DMS53 treated with DMSO at 0.1 percent for 48 hours (cell line): ENCODE measurements around the gene PSMB10.

Experiments used
- DNase-seq: peaks from one replicate; lab custom pipeline; 2025; ENCODE audit not compliant: unreplicated experiment; lab: John Stamatoyannopoulos, UW

PSMB10 gene

GRCh38 chr16:67963662-67964321 lies 27.1 kb upstream of the PSMB10 start:
- DNase-seq: no peak

DNA sequence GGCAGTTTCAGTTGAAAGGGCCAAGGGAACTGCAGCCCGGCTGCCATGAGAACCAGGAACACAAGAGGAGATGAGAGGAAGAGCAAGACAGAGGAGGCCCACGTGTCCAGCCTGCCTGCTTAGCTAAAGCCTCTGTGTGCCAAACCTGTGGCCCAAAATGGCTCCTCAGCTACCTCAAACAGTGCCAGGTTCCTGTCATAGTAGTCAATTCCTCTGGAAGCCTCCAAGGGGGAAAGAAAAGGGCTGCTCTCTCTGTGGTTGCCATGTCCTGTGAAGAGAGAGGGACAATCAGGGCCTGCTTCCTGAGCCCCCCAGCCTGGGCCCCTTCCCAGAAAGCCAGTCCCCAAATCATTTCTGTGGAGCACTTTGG lies 26.6 kb upstream of the PSMB10 start:
- DNase-seq: no peak

- no peak for DNase-seq
These were observed 25.5 kb upstream of the PSMB10 start for GRCh38 chr16:67962135-67962534.

DNA sequence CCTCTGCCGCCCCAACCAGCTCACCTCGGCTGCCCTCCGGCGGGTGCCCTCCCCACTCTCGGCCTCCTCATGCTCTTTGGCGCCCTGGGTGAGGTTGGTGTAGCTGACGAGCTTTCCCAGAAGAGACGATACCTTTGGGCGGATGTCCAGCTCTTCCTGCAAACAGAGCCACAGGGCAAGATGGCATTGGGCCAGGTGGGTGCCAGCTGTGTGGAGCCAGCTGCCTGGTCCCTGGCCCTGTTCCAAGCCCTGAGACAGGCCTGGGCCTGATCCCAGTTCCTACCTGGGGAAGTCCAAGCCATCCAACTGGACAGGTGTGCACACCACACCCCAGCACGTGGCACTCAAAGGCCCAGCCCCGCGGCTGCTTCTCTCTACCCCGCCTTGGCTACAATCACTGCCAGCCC lies 24.9 kb upstream of the PSMB10 start:
- peak; percentile 84 for DNase-seq

GRCh38 chr16:67959536-67960329 lies 23.1 kb upstream of the PSMB10 start:
- no peak for DNase-seq

GRCh38 chr16:67957622-67958021 lies 21.0 kb upstream of the PSMB10 start:
- no peak for DNase-seq

DNA sequence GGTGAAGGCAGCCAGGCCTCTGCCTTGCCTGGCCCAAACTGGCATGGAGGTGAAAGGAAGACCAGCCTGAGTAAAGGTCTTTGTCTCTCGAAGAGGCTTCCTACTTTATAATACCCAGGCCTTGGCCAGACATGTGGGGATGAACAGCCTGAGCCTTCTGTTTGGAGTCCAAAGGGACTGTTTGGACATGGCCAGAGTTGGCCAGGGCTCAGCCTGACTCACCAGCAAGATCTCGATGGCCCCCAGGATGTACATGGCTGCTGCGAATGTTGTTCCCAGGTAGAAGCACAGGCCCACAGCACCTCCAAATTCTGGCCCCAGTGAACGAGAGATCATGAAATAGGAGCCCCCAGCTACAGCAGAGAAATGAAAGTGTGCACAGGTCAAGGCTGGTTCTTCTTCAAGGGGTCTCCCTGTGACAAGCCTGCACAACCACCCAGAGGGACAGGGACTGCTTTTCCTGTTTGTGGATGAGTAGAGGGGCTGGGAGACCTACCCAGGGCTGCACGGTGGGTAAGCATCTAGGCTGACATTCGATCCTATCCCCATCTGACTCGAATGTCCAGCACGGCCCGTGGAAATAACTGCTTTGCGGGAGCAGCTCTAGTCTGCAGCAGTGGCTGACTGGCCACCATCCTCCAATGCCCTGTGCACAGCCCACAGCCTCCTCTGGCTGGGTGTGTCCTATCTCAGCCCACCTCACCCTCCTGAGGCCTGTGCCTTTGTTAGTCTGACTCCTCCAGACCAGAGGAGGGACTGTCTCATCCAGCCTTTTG lies 18.0 kb upstream of the PSMB10 start:
- DNase-seq: no peak

- no peak for DNase-seq
These were observed 17.2 kb upstream of the PSMB10 start for GRCh38 chr16:67953641-67954375.

DNA sequence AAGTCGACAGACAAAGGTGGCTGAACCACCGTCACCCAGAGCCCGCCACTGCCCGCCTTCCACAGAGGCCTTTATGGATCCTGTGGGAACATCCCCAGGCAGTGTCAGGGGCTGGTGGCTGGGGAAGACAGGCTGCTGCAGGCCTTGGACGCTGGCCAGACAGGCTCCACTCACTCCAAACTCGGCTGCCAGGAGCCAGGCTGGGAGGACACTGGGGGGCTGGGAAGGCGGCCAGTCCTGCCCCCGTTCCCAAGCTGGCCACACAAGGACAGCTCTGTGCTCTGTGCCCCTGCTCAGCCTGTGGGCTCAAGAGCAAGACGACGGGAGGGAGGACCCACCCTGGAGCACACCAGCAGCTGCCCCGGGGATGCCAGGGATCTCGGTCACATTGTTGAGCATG lies 14.8 kb upstream of the PSMB10 start:
- no peak for DNase-seq

DNA sequence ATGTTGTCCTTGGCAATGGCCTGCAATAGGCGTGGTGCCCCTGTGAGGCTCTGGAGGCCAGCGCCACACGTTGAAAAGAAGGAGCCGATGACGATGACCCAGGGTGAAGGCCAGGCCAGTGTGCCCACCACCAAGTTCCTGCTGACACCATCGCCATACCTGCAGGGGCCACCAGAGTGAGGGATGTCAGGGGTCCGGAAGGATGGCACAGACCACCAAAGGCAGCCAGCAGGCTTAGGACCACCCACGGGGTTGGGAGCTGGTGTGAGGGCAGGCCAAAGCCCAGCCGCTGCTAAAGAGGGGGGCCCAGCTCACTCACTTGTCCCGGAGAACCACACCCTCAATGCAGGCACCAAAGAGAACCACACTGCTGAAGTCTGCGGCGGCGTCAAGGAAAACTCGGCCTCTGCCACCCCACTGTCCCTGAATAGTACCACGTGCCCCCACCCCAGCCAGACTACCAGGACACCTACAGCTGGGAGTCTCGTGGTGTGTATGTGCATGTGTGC lies 13.7 kb upstream of the PSMB10 start:
- no peak for DNase-seq

GRCh38 chr16:67949645-67950044 lies 13.0 kb upstream of the PSMB10 start:
- DNase-seq: no peak

- no peak for DNase-seq
These were observed 11.4 kb upstream of the PSMB10 start for GRCh38 chr16:67948015-67948414.

GRCh38 chr16:67946966-67947558 lies 10.4 kb upstream of the PSMB10 start:
- DNase-seq: no peak

GRCh38 chr16:67946128-67946569 lies 9.5 kb upstream of the PSMB10 start:
- no peak for DNase-seq

DNA sequence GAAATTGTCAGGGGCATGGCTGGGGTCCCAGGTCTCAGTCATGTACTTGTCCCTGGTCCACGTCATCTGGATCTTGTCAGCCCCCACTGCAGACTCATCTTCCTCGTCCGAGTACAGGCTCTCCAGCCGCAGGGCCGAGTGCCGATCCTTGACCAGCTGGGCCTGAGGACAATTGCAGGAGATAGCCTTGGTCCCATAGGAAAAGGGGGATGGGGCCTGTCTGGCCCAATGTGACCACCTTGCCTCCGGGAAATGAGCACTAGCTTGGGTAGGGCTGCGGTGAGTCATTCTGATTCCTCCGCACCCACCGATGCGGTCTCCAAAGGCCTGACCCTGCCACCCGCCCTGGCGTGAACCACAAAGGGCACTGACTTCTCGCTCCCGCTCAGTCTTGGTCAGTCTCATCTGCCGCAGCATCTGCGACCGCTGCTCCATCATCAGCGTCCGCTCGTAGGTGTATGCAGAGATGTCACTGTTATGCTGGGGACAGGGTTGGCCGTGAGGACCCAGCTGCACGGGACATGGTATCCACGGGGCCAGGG lies 8.8 kb upstream of the PSMB10 start:
- DNase-seq: no peak

DNA sequence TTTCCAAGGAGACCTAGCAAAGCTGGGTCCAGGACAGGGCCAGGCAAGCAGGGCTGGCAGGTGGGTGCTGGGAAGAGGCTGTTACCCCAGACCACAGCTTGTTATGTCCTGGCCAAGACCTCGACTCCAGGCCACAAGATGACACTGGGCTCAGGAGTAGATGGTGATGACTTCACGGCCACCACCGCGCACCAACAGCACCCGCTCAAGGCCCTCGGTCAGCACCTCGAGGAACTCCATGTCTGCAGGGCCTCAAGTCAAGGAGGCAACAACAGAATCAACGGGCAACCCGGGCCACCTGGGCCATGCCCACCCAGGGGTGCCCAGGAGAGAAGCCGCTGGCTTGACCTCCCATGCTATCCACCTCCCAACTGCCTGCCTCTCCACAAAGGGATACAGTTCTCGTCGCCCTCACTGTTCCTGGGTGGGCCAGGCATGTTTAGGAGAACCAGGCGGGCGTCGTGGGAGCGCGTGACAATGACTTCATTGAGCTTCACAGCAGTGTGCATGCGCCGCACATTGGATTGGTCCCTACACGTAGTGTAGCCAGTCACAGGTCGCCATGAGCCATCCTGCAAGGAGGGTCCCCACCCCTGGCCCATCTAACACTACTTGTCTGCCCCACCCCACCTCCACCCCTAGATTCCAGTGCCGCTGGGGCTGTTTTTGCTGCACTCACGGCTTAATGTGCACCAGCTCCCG lies 8.2 kb upstream of the PSMB10 start:
- DNase-seq: no peak

DNA sequence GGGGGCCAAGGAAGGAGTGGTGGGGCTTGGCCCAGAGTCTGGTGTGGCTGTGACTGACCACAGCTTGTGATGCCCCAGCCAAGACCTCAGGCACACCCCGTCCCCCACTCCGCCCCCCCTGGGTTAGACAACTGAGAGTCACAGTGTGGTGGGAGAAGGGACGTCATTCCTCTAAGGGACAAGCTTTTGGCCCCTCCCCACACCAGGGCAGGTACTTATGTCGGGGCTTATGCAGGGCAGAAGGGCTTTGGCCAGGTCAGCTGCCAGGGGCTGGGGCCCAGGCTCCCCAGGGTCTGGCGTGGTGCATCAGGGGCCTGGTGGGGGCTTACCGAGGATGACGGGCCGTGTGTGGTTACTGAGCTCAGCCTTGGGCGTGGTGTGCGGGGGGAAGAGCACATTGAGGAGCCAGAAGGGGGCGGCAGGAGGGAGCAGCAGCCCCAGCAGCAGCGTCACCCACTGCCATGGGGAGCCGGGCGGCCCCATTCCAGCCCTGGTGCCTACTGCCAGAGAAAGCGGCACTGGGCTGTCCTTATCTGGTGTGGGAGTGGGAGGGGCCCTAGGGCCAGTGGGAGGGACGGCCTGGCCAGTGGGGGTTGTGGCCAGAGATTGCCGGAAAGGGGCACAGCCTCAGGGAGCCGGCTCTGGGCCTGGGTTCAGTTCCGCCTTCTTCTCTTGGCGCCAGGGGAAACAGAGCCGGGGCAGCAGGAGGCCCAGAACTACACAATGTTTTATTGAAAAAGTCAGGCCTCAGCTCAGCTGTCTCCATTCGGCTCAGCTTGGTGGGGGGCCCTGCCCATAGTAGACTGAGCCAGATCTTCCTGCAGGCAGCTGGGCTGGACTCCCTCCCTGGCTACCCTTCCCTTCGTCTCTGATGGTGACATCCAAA lies 7.2 kb upstream of the PSMB10 start, which contains the start of gene LCAT:
Gene LCAT (minus strand): TSS at position 502 of the 886 bp plus-strand sequence. CDS start 19 bp downstream, at position 483.
- DNase-seq: no peak

GRCh38 chr16:67943256-67943618 lies 6.6 kb upstream of the PSMB10 start:
- DNase-seq: no peak
